SKM-1 treated with dmso at 0.1 percent for 144 hours (cell line): ENCODE measurements around the gene ZC3H12C.
A peak's percentile ranks its signal among the peaks of the same experiment; 100 is the strongest.

Experiments used
- DNase-seq: peaks from one replicate; lab custom pipeline; 2025; ENCODE audit not compliant: unreplicated experiment; lab: John Stamatoyannopoulos, UW

Gene ZC3H12C

DNA sequence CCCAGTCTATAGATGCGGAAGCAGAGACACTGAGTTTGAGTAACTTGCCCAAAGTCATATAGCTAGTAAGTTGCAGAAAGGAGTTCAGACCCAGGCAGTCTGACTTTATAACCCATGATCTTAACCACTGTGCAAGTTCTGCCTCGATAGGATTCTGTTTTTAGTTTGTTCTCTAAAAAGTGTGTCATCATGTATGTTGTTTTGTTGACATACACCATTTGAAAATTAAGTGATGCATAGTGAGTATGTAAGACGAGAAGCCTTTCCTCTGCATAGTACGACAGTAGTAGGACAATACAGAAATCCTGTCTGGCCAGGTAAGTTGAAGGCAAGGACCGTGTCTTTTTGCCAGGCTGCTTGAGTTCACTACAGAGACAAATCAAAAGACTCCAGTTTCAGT lies 3.3 kb downstream of the ZC3H12C start:
- DNase-seq, result no peak

DNA sequence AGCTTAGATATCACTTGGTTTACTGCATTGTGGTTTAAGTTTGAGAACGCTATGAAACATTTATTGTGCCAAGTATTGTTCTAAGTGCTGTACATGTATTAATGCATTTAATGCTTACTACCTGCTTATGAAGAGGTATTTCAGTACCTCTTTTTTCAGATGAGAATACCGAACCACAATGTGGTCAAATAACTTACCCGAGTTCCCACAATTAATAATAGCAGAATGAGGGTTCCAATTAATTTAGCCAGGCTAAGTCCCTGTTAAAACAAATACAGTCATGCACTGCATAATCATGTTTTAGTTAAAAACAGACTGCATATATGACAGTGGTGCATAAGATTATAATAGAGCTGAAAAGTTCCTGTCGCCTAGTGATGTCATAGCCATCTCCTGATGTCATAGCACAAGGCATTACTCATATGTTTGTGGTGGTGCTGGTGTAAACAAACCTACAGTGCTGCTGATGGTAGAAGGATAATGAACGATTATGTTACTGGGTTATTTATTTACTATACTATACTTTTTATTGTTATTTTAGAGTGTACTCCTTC lies 4.3 kb downstream of the ZC3H12C start:
- DNase-seq, result no peak

DNA sequence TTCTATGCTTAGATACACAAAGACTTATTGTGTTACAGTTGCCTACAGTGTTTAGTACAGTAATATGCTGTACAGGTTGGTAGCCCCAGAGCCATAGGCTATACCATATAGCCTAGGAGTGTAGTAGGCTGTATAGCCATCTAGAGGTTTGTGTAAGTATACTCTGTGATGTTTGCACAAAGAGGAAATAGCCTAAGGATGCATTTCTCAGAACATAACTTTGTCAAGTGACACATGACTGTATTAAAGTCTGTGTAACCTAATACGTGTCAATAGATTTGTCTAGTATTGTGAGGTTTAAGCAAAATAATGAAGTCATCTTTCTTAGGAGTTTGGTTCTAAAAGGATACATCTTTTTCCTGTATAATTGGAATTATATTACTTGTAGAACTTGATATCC lies 5.5 kb downstream of the ZC3H12C start:
- DNase-seq, result peak; percentile 11

DNA sequence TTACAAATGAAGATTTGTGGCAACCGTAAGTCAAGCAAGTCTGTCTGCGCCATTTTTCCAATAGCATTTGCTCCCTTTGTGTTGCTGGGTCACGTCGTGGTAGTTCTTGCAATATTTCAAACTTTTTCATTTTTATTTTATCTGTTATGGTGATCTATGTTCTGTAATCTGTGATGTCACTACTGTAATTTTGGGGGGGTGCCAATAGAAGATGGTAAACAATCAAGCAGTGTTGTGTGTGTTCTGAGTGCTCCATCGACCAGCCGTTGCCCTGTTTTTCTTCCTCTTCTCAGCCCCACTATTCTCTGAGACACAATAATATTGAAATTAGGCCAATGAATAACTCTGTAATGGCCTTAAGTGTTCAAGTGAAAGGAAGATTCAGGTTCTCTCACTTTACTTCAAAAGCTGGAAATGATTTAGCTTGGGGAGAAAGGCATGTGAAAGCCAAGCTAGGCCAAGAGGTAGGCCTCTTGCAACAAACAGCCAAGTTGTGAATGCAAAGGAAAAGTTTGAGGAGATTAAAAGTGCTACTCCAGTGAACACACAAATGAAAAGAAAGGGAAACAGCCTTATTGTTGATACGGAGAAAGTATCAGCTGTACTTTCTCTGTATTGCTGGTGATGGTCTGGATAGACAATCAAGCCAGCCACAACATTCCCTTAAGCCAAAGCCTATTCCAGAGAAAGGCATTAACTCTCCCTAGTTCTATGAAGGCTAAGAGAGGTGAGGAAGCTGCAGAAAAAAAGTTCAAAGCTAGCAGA lies 7.5 kb downstream of the ZC3H12C start:
- DNase-seq, result no peak

DNA sequence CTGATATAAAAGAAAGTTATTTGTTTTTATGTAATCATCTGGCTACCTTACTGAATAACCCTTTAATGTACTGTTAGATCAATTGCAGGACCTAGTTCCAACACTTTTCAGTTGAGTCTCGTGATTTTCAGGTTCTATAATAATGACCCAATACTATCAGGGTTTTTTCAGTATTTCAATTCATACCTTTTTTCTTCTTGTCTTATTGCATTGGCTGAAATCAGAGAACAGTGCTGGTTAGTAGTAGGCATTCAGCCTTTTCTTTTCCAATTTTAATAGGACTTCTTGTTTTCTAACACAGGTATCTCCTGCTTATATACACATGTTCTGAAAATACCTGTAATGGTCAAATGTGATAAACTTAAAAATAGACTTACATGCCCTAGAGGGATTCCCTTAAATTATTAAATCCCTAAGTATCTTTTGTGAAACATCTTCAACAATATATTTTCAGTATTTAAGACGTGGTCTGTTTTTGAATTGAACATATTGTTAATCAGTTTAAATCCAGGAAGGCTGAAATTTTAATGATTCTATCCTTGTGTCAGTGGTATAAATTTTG lies 13.6 kb downstream of the ZC3H12C start:
- no peak for DNase-seq

DNA sequence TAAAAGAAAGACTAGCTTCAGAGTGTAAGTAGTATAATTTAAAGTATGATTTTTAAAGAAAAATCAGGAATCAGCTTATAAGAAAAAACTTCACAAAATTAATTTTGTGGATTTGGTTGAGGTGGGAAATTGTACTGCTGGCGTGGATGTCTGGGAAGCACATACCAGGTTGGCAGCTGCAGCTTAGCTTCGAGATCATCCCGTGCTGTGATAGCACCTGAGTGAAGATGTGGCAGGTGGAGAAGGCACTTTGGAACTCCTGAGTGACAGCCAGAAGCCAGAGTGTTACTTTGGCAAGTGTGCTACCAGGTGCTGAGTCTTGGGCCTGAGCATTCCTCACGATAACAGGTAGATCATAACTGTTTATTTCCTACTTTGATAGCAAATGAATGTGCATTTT lies 17.7 kb downstream of the ZC3H12C start:
- no peak for DNase-seq

DNA sequence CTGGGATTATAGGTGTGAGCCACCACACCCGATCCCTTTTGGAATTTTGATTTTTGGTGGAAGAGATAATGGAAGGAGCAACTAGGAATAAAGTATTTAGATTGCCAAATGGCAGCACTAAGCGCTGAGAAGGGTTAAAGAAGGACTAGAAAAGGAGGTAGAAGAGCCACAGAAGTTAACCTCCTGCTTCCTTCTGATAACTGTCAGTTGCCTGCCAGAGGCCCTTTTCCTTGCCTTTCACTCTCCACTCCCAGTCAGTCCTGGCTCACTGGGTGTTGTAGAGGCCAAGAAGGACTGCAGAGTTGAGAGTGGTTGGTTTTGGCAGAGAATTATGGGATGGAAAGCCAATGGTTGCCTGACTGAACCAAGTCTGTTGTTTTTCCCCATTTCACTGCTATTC lies 19.3 kb downstream of the ZC3H12C start:
- no peak for DNase-seq

DNA sequence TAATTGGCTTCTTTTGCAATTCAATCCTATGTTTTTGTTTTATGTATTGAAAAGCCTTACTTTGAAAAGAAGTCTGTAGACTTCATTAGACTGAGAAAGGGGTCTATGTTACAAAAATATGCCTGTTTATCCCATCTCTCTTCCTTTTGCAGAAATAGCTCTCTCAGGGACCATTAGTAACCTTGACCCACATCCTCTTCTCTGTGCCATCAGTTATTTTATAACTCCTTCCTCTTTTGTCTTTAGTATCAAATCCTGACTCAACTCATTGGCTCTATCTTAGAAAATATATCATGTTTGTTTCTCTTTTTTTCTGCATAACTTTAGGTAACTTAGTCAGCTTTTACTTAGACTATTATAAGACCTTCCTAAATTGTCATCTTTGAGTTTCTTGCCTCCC lies 20.3 kb downstream of the ZC3H12C start:
- peak; percentile 29 for DNase-seq

DNA sequence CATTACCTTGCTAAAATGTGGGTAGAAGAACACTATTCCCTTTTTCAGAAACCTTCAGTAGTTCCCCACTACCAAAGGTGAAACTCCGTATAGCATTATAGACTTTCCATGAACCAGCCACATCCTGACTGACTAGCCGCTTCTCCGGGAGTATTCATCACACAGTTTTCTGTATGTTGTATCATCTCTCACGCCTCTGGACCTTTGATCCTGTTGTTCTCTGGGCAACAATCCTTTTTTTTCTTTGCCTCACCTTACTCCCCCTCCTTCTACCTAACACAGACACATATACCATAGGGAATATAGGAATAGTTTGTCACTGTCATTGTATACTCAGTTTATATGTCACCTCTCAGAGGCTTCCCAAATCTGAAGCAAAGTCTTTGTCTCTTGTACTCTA lies 20.8 kb downstream of the ZC3H12C start:
- DNase-seq, result no peak

DNA sequence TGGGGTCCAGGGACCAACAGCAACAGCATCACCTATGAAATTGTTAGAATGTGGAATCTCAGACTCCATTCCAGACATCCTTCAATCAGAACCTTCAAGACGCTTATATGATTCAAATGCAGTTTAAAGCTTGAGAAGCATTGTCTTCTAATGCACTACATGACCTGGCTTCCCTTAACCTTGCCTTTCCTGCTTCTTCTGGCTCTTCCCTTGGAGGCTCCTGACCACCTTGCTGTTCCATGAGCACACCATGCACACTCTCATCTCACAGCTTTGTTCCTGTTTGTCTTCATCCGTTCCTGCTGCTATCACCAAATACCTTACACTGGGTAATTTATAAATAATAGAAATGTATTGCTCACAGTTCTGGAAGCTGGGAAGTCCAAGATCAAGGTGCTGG lies 26.1 kb downstream of the ZC3H12C start:
- no peak for DNase-seq

DNA sequence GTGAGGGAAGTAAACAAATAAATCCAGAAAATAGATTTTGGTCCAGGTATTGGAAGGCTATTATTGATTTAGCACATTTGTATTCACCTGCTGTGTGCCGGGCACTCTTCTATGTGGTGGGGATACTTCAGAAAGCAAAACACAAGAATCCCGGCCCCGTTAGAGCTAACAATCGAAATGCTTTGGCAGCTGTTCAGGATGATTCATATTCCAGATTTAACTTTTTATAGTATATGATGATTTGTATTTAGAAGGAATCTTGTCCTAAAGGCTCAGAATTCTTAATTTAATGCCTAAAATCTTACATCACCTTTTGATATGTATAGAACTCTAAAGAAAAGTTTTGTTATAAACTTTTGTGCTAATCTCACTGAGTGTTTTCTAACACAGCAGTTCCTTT lies 28.0 kb downstream of the ZC3H12C start:
- no peak for DNase-seq

DNA sequence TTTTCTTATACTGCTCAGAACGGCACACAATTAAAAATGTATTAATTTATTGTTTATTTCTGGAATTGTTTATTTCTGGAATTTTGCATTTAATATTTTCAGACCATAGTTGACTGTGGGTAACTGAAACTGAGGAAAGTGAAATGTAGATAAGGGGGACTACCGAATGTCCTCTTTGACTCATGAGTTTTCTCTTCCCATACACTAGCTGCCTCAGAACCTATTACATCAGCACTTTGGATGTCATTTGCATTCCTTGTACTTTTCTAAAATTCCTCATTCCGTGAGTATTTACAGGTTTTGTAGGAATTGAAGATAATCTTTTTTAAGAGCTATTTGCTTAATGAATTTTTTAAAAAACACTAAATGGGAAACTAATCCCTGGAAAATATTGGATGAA lies 29.8 kb downstream of the ZC3H12C start:
- no peak for DNase-seq

DNA sequence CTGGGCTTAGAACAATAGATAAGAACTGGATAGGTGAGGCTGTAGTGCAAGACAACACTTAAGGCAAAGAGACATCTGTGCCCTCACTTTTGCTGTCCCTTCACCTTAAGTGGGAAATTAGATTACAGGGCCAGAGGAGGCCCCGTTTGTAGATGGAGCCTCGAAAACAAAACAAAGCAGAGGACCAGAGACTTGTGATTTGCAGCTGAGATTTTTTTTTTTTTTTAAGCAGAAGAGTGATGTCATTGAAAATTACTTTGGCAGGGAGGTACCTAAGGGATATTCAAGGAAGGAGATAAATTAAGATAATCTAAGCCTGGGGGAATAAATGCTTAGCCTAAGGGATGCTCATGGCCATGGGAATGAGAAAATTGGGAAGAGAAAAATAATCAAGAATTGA lies 31.4 kb downstream of the ZC3H12C start:
- no peak for DNase-seq

DNA sequence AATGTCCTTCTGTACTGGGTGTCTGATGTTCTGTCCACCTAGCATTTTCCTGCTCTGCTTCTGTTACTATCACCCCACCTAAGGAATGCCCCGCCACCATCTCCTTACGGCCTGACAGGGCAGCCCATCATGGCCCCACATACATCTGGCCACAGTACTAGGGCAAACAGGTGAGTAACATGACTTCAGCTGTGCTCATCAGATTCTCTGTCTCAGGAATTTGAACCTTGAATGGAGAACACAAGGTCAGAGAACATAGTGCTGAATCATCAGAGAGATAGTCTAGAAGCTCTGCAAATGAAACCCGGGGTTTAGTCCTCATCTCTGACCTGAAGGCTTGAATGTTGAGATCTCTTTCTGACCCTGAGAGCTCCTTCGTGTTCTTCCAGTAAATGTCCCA lies 32.4 kb downstream of the ZC3H12C start:
- DNase-seq, result no peak

DNA sequence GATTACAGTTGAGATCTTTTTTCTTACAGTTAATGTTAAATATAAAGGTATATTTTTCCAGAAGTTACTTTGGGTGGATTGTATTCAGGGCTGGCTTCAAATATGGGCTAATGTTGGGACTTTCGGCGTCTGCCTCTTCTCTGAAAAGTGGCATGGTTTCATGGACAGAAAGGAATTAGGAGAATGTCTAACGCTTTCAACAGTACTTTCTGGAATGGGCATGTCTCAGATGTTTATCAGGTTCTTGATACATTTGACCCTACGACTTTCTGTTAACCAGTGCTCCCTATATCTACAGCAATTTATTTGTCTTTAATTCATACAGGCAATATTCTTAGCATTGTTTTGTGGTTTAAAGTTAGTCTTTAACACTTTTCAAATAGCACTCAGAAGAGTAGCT lies 33.7 kb downstream of the ZC3H12C start:
- no peak for DNase-seq

DNA sequence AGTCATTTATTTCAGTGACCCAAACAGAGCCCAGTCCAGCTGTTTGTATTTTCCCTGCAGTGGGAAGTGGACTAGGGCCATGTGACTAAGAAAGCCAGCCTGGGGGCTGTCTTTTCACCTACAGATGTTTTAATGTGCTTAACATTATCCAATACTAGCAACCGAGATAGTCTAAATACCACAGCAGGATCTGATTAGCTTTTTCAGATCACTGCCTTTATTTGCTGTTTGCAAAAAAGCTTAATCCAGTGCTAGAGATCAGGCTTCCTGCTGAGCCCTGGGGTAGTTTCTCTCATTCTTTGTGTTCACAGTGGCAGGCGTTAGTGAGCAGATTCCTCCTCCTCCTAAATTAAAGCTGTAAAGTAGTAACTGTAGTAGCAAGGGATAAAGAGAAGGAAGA lies 35.0 kb downstream of the ZC3H12C start:
- no peak for DNase-seq

DNA sequence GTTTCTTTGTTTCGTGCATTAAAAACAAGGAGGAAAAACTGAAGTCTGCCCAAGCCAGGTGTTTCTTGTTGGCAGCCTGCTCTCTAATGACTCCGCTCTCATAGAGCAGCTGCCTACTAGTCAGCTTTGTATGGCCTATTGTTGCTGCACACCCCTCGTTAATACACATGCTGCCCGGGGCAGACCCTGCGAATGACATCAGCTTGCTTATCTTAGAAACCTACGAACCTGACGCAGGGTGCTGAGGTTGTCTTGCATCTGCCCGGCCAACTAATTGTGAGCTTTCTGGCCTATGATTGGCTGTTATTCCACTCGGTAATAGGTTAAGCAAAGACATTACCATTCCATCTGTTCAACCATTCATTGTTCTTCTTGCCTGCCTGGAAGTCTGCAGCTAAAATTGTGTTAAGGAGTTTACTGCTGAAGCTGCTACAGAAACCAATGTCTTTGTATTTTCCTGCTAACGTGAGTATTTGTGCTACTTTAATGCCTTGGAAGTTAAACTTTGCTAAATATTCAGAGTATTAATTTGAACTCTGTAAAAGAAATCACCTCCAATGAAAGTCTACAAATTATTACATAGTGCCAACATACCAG lies 37.5 kb downstream of the ZC3H12C start:
- DNase-seq, result no peak

DNA sequence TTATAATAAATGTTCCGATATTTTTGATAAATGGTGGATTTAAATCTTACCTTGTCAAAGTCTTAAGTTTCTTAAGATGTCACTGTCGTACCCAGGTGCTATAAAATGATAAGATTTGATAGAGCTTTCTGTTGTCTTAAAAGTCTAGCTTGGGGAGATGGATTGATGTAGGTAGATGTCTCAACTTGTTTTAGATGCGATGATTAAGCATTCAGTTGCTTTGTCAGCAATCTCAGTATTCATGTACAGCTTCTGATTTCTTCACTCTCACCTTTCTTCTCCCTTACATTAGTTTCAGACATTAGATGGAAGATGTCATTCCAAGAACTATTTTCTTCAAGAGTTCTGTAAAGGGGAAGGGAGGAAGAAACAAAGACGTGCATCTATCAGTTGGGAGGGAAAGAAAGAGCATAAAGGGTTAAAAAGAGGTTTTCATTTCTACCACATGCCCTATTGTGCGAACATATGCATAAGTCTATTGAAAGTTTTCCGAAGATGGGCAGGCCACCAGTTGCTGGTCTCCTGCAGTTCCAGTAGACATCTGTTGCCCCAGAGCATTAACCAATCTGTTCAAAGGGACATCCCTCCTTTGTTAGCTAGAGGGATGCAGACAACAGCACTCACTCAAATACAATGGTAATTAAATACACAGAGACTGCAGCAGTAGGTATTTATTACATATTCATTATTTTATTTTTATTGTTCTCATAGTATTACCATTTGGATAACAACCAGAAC lies 38.4 kb downstream of the ZC3H12C start:
- no peak for DNase-seq

DNA sequence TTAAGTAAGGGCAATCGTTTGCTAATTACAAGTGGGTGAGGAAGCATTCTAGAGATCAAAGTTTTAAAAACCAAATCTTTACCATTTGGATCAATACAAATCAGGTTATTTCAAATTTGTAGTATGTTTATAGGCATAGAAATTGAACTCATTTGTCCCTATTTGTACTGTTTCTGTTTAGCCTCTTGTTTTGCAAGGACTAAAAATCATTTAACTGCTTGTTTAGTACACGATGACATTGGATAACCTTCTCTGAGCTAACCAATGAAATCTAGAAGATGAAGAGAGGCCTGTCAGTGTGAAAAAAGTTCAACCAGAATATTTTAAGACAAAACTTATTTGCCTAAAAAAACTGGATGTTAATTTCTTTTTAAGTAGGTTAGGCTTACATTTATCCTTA lies 40.0 kb downstream of the ZC3H12C start:
- no peak for DNase-seq

DNA sequence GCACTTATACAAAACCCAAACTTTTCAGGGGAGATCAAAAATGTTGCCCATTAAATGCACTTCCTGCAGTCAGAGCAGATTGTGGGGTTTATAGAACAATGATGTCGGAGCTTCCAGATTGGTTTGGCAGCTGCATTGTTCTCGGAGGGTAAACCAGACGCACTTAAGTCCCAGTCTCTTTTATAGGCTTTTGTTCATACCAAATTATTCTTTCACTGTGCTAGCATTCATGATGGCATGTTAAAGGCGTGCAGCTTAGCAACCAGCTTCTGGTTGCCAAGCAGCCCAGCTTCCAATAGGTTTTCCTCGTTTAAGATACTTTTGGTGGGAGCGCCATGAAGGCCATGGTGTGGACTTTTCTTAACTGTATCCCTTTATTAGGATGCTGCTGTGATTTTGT lies 40.9 kb downstream of the ZC3H12C start:
- no peak for DNase-seq

DNA sequence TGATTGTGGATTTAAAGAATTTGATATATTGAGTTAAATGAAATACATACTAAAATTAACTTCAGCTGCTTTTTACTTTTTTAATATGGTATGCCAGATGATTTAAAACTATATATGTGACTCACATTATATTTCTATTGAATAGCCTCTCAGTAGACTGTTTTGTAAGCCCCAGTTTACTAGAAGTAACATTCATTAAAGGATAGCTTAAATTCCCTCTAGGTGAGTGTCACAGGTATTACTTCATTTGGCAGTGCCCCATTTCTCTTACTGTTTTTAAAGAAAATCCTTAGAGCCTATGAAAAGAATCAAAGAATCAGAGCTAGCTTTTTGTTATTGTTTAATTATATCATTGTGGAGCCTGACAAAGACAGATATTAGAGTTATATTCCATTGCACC lies 48.6 kb downstream of the ZC3H12C start:
- DNase-seq, result no peak
